ENCODE results near the gene NTRK2. TPM values are rescaled to one million over a fixed set of nuclear protein-coding genes. Genes with fewer than 3 reads are reported as not detected.

Gene NTRK2
- total RNA-seq, 2 experiments from 2014 or later = 0.06 TPM; not detected in 1

GRCh38 chr9:84659313-84659712 is 10.2 kb upstream of the NTRK2 start:
- Histone ChIP-seq H4K20me1 (ENCODE audit: insufficient read depth, low read length) (no peaks in the 10 kb centered on the region), H3K4me2 (ENCODE audit: low read length) (no peak overlapping the region), H3K79me2 (ENCODE audit: insufficient read depth, low read depth, low read length) (no peaks in the 10 kb centered on the region), H3K36me3 (ENCODE audit: insufficient read depth, low read length) (no peaks in the 10 kb centered on the region), H3K9me2 (ENCODE audit: insufficient read depth, low read length) (no peaks in the 10 kb centered on the region), H2AFZ (ENCODE audit: low read length) (no peak overlapping the region), H3K4me3 (ENCODE audit: low read depth, low read length, poor library complexity, severe bottlenecking) (no peak overlapping the region), H3K4me1 (ENCODE audit: insufficient read depth, low read length, poor library complexity, severe bottlenecking) (no peaks in the 10 kb centered on the region), H3K27ac (ENCODE audit: low read depth, low read length, poor library complexity, severe bottlenecking) (no peak overlapping the region), H3K9me3 (ENCODE audit: low read length) (no peaks in the 10 kb centered on the region)
- ChIA-PET CTCF (ENCODE audit: unreplicated experiment) (no interaction called here), POLR2A (no interaction called here)
- TF ChIP-seq CTCF (conservative IDR thresholded peaks at IDR 0.05; ENCODE audit: low read length) = no peak
- no peak for TF ChIP-seq EZH2phosphoT487 (IDR thresholded peaks at IDR 0.05; ENCODE audit: borderline replicate concordance, low read depth, low read length)
- BruUV-seq (replicated peaks) = no TSS peak
- intact Hi-C loops (cut with micrococcal nuclease; ENCODE audit: unreplicated experiment) = no loop called here
- DNase-seq (ENCODE audit: low spot score) = no peak

GRCh38 chr9:84659773-84660172 is 9.8 kb upstream of the NTRK2 start:
- Histone ChIP-seq H3K9me2 (ENCODE audit: insufficient read depth, low read length) (no peaks in the 10 kb centered on the region), H3K79me2 (ENCODE audit: insufficient read depth, low read depth, low read length) (no peaks in the 10 kb centered on the region), H4K20me1 (ENCODE audit: insufficient read depth, low read length) (no peaks in the 10 kb centered on the region), H3K4me3 (ENCODE audit: low read depth, low read length, poor library complexity, severe bottlenecking) (no peak overlapping the region), H2AFZ (ENCODE audit: low read length) (no peak overlapping the region), H3K36me3 (ENCODE audit: insufficient read depth, low read length) (no peaks in the 10 kb centered on the region), H3K4me1 (ENCODE audit: insufficient read depth, low read length, poor library complexity, severe bottlenecking) (no peaks in the 10 kb centered on the region), H3K27ac (ENCODE audit: low read depth, low read length, poor library complexity, severe bottlenecking) (no peak overlapping the region), H3K4me2 (ENCODE audit: low read length) (no peak overlapping the region), H3K9me3 (ENCODE audit: low read length) (no peaks in the 10 kb centered on the region)
- TF ChIP-seq CTCF (conservative IDR thresholded peaks at IDR 0.05; ENCODE audit: low read length) (no peak), EZH2phosphoT487 (IDR thresholded peaks at IDR 0.05; ENCODE audit: borderline replicate concordance, low read depth, low read length) (no peak)
- POLR2A ChIA-PET = no interaction called here
- no TSS peak for BruUV-seq (replicated peaks)
- intact Hi-C loops (cut with micrococcal nuclease; ENCODE audit: unreplicated experiment) = no loop called here
- DNase-seq (ENCODE audit: low spot score) = no peak
- CTCF ChIA-PET (ENCODE audit: unreplicated experiment) = no interaction called here

GRCh38 chr9:84667571-84668195 is 1.8 kb upstream of the NTRK2 start:
- intact Hi-C loops (cut with micrococcal nuclease; ENCODE audit: unreplicated experiment) = no loop called here
- Histone ChIP-seq H3K9me3 (ENCODE audit: low read length) (no peaks in the 10 kb centered on the region), H3K9me2 (ENCODE audit: insufficient read depth, low read length) (no peaks in the 10 kb centered on the region), H3K4me3 (ENCODE audit: low read depth, low read length, poor library complexity, severe bottlenecking) (no peak overlapping the region), H3K4me2 (ENCODE audit: low read length) (no peak overlapping the region), H3K36me3 (ENCODE audit: insufficient read depth, low read length) (no peaks in the 10 kb centered on the region), H3K27ac (ENCODE audit: low read depth, low read length, poor library complexity, severe bottlenecking) (no peak overlapping the region), H3K4me1 (ENCODE audit: insufficient read depth, low read length, poor library complexity, severe bottlenecking) (no peaks in the 10 kb centered on the region), H2AFZ (ENCODE audit: low read length) (no peak overlapping the region), H4K20me1 (ENCODE audit: insufficient read depth, low read length) (no peaks in the 10 kb centered on the region), H3K79me2 (ENCODE audit: insufficient read depth, low read depth, low read length) (no peaks in the 10 kb centered on the region)
- DNase-seq (ENCODE audit: low spot score) = no peak
- no TSS peak for BruUV-seq (replicated peaks)
- TF ChIP-seq CTCF (conservative IDR thresholded peaks at IDR 0.05; ENCODE audit: low read length) (peak; percentile 48), EZH2phosphoT487 (IDR thresholded peaks at IDR 0.05; ENCODE audit: borderline replicate concordance, low read depth, low read length) (no peak)
- ChIA-PET CTCF (ENCODE audit: unreplicated experiment) (no interaction called here), POLR2A (no interaction called here)

Data from OCI-LY7 (cell line).